ENCODE measurements around the gene IPCEF1.

GRCh38 chr6:154298297-154298696, 58.3 kb downstream of the IPCEF1 start:
- peak; percentile 8 for TF ChIP-seq MAX (IDR thresholded peaks at IDR 0.05)
- no peak for TF ChIP-seq ATF3 (IDR thresholded peaks at IDR 0.05)
- no peak for TF ChIP-seq CTCF (IDR thresholded peaks at IDR 0.05; ENCODE audit: low read depth, low read length, missing input control)
- TF ChIP-seq TAF1 (conservative IDR thresholded peaks at IDR 0.05): no peak
- TF ChIP-seq SP1 (IDR thresholded peaks at IDR 0.05): no peak
- TF ChIP-seq RXRA (IDR thresholded peaks at IDR 0.05): no peak

Data from liver (tissue), 3 donors.